ENCODE measurements around the gene LRRC10B.
A peak's percentile ranks its signal among the peaks of the same experiment; 100 is the strongest.

LRRC10B gene

GRCh38 chr11:61516675-61517572, 8.4 kb downstream of the LRRC10B start:
- no peaks in the 10 kb centered on the region for H3K27me3 ChIP-seq (ENCODE audit: control insufficient read depth, insufficient read depth, low read length)
- no peak overlapping the region for H3K27ac ChIP-seq (ENCODE audit: low read length)
- peaks cover 21% of the 10 kb centered on the region for H3K4me1 ChIP-seq (ENCODE audit: control insufficient read depth, insufficient read depth, low read length)
- H3K36me3 ChIP-seq (ENCODE audit: control insufficient read depth, insufficient read depth, low read length): no peaks in the 10 kb centered on the region
- DNase-seq (ENCODE audit: low read depth, low spot score): peak; percentile 43
- no CpG with 5 or more reads among the region's 23 CpGs for WGBS (ENCODE audit: insufficient coverage, insufficient read length)
- no peak overlapping the region for H3K4me3 ChIP-seq (ENCODE audit: low read length)
- H3K9me3 ChIP-seq (ENCODE audit: control insufficient read depth, insufficient read depth, low read length): no peaks in the 10 kb centered on the region

GRCh38 chr11:61518032-61518795, 9.7 kb downstream of the LRRC10B start:
- no CpG with 5 or more reads among the region's 23 CpGs for WGBS (ENCODE audit: insufficient coverage, insufficient read length)
- H3K36me3 ChIP-seq (ENCODE audit: control insufficient read depth, insufficient read depth, low read length): no peaks in the 10 kb centered on the region
- no peak overlapping the region for H3K4me3 ChIP-seq (ENCODE audit: low read length)
- peaks cover 15% of the 10 kb centered on the region for H3K4me1 ChIP-seq (ENCODE audit: control insufficient read depth, insufficient read depth, low read length)
- DNase-seq (ENCODE audit: low read depth, low spot score): no peak
- H3K27me3 ChIP-seq (ENCODE audit: control insufficient read depth, insufficient read depth, low read length): no peaks in the 10 kb centered on the region
- H3K9me3 ChIP-seq (ENCODE audit: control insufficient read depth, insufficient read depth, low read length): no peaks in the 10 kb centered on the region
- H3K27ac ChIP-seq (ENCODE audit: low read length): no peak overlapping the region

GRCh38 chr11:61522881-61523280, 14.3 kb downstream of the LRRC10B start:
- H3K9me3 ChIP-seq (ENCODE audit: control insufficient read depth, insufficient read depth, low read length): no peaks in the 10 kb centered on the region
- WGBS (ENCODE audit: insufficient coverage, insufficient read length): no CpG with 5 or more reads among the region's 15 CpGs
- no peak overlapping the region for H3K4me3 ChIP-seq (ENCODE audit: low read length)
- H3K4me1 ChIP-seq (ENCODE audit: control insufficient read depth, insufficient read depth, low read length): no peaks in the 10 kb centered on the region; the same call in 1 of the 2 replicates
- H3K27ac ChIP-seq (ENCODE audit: low read length): no peak overlapping the region
- no peaks in the 10 kb centered on the region for H3K36me3 ChIP-seq (ENCODE audit: control insufficient read depth, insufficient read depth, low read length)
- no peaks in the 10 kb centered on the region for H3K27me3 ChIP-seq (ENCODE audit: control insufficient read depth, insufficient read depth, low read length)
- DNase-seq (ENCODE audit: low read depth, low spot score): no peak

GRCh38 chr11:61524446-61524845, 15.9 kb downstream of the LRRC10B start:
- DNase-seq (ENCODE audit: low read depth, low spot score): no peak
- no CpG with 5 or more reads among the region's 12 CpGs for WGBS (ENCODE audit: insufficient coverage, insufficient read length)
- Histone ChIP-seq H3K4me1 (ENCODE audit: control insufficient read depth, insufficient read depth, low read length) (peaks cover 5% of the 10 kb centered on the region), H3K36me3 (ENCODE audit: control insufficient read depth, insufficient read depth, low read length) (no peaks in the 10 kb centered on the region), H3K27me3 (ENCODE audit: control insufficient read depth, insufficient read depth, low read length) (no peaks in the 10 kb centered on the region), H3K9me3 (ENCODE audit: control insufficient read depth, insufficient read depth, low read length) (no peaks in the 10 kb centered on the region), H3K27ac (ENCODE audit: low read length) (no peak overlapping the region), H3K4me3 (ENCODE audit: low read length) (no peak overlapping the region)

- Histone ChIP-seq H3K27ac (ENCODE audit: low read length) (no peak overlapping the region), H3K4me1 (ENCODE audit: control insufficient read depth, insufficient read depth, low read length) (peaks cover 5% of the 10 kb centered on the region), H3K9me3 (ENCODE audit: control insufficient read depth, insufficient read depth, low read length) (no peaks in the 10 kb centered on the region), H3K4me3 (ENCODE audit: low read length) (no peak overlapping the region), H3K36me3 (ENCODE audit: control insufficient read depth, insufficient read depth, low read length) (no peaks in the 10 kb centered on the region), H3K27me3 (ENCODE audit: control insufficient read depth, insufficient read depth, low read length) (no peaks in the 10 kb centered on the region)
- WGBS (ENCODE audit: insufficient coverage, insufficient read length): no CpG with 5 or more reads among the region's 19 CpGs
- DNase-seq (ENCODE audit: low read depth, low spot score): no peak
These were observed 16.5 kb downstream of the LRRC10B start for GRCh38 chr11:61524963-61525587.

- no CpG with 5 or more reads among the region's 1 CpG for WGBS (ENCODE audit: insufficient coverage, insufficient read length)
- no peak for DNase-seq (ENCODE audit: low read depth, low spot score)
- H3K36me3 ChIP-seq (ENCODE audit: control insufficient read depth, insufficient read depth, low read length): no peaks in the 10 kb centered on the region
These were observed 17.7 kb downstream of the LRRC10B start for GRCh38 chr11:61526229-61526628.

GRCh38 chr11:61526956-61527731, 18.6 kb downstream of the LRRC10B start:
- H3K4me1 ChIP-seq (ENCODE audit: control insufficient read depth, insufficient read depth, low read length): peaks cover 5% of the 10 kb centered on the region
- no peak overlapping the region for H3K4me3 ChIP-seq (ENCODE audit: low read length)
- no peak for DNase-seq (ENCODE audit: low read depth, low spot score)
- no CpG with 5 or more reads among the region's 20 CpGs for WGBS (ENCODE audit: insufficient coverage, insufficient read length)
- H3K27me3 ChIP-seq (ENCODE audit: control insufficient read depth, insufficient read depth, low read length): no peaks in the 10 kb centered on the region
- H3K9me3 ChIP-seq (ENCODE audit: control insufficient read depth, insufficient read depth, low read length): no peaks in the 10 kb centered on the region
- H3K27ac ChIP-seq (ENCODE audit: low read length): no peak overlapping the region
- H3K36me3 ChIP-seq (ENCODE audit: control insufficient read depth, insufficient read depth, low read length): no peaks in the 10 kb centered on the region

More at GRCh38 chr11:61526229-61526628, 17.7 kb downstream of the LRRC10B start:
- H3K4me1 ChIP-seq (ENCODE audit: control insufficient read depth, insufficient read depth, low read length): peaks cover 5% of the 10 kb centered on the region
- no peaks in the 10 kb centered on the region for H3K9me3 ChIP-seq (ENCODE audit: control insufficient read depth, insufficient read depth, low read length)
- no peak overlapping the region for H3K4me3 ChIP-seq (ENCODE audit: low read length)
- H3K27ac ChIP-seq (ENCODE audit: low read length): no peak overlapping the region
- no peaks in the 10 kb centered on the region for H3K27me3 ChIP-seq (ENCODE audit: control insufficient read depth, insufficient read depth, low read length)

- no CpG with 5 or more reads among the region's 14 CpGs for WGBS (ENCODE audit: insufficient coverage, insufficient read length)
- H3K9me3 ChIP-seq (ENCODE audit: control insufficient read depth, insufficient read depth, low read length): no peaks in the 10 kb centered on the region
- H3K4me3 ChIP-seq (ENCODE audit: low read length): no peak overlapping the region
- peaks cover 5% of the 10 kb centered on the region for H3K4me1 ChIP-seq (ENCODE audit: control insufficient read depth, insufficient read depth, low read length)
- no peaks in the 10 kb centered on the region for H3K27me3 ChIP-seq (ENCODE audit: control insufficient read depth, insufficient read depth, low read length)
- H3K27ac ChIP-seq (ENCODE audit: low read length): no peak overlapping the region
- DNase-seq (ENCODE audit: low read depth, low spot score): no peak
- no peaks in the 10 kb centered on the region for H3K36me3 ChIP-seq (ENCODE audit: control insufficient read depth, insufficient read depth, low read length)
These were observed 19.6 kb downstream of the LRRC10B start for GRCh38 chr11:61528114-61528513.

- Histone ChIP-seq H3K9me3 (ENCODE audit: control insufficient read depth, insufficient read depth, low read length) (no peaks in the 10 kb centered on the region), H3K4me3 (ENCODE audit: low read length) (no peak overlapping the region), H3K36me3 (ENCODE audit: control insufficient read depth, insufficient read depth, low read length) (no peaks in the 10 kb centered on the region), H3K27ac (ENCODE audit: low read length) (no peak overlapping the region), H3K27me3 (ENCODE audit: control insufficient read depth, insufficient read depth, low read length) (no peaks in the 10 kb centered on the region), H3K4me1 (ENCODE audit: control insufficient read depth, insufficient read depth, low read length) (peaks cover 5% of the 10 kb centered on the region)
- no peak for DNase-seq (ENCODE audit: low read depth, low spot score)
- no CpG with 5 or more reads among the region's 21 CpGs for WGBS (ENCODE audit: insufficient coverage, insufficient read length)
These were observed 21.1 kb downstream of the LRRC10B start for GRCh38 chr11:61529537-61530225.

Data from iPS DF 6.9 (cell line).